C4-2B (cell line): ENCODE data around the gene BTNL3.

Source experiments
- H3K27ac ChIP-seq: fragments of 450-650 bp; 2 replicates; pipeline ENCODE4 v1.5.1; 2017
- ZFX ChIP-seq: fragments of 450-650 bp; IDR thresholded peaks from 2 replicates; pipeline ENCODE4 v1.6.1; 2017
- TF ChIP-seq, protein P1 (sequence below): fragments of 450-650 bp; conservative IDR thresholded peaks from 2 replicates; pipeline ENCODE4 v1.5.1; 2017; ENCODE audit warnings: mild to moderate bottlenecking

The BTNL3 gene

DNA sequence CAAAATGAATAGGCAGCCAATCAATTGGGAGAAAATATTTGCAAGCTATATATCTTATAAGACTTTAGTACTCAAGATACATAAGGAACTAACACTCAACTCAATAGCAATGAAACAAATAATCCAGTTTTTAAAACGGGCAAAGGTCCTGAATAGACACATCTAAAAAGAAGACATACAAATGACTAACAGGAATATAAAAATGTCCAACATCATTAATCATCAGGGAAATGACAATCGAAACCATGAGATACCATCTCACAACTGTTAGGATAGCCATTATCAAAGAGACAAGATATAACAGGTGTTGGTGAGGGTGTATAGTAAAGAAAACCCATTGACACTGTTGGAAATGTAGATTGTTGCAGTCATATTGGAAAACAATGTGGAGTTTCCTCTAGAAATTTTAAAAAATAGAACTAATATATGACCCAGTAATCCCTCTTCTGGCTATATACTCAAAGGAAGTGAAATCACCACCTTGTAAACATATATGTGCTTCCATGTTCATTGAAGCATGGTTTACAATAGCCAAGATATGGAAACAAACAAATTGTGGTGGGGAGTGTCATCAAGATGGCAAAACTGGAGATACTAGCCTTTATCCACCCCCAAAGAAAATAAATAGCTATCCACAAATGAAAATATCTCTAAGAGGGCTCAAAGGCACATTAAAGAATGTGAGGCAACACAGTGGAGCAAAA lies 13.9 kb upstream of the BTNL3 start:
- no peak overlapping the region for H3K27ac ChIP-seq

DNA sequence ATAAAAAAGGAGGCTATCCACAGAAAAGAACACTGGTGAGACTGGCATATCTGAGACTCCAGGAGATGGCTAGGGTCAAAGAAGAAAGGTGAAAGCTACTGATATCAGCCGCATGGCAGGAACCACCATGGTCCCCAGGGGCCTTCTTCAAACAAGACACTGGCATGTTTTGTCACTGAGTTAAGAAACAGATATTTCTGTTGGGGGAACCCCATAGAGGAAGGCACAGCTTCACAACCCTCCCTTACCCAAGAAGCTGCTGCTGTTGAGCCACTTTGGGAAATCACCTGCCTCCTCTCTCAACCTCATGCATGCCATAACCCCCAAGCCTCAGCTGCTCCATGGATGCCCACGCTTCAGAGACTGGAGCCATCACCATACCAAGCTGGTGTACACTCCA lies 13.3 kb upstream of the BTNL3 start:
- TF ChIP-seq ZFX, result no peak
- H3K27ac ChIP-seq, result no peak overlapping the region

More for the DNA sequence above, 13.9 kb upstream of the BTNL3 start:
- TF ChIP-seq, protein P1, sequence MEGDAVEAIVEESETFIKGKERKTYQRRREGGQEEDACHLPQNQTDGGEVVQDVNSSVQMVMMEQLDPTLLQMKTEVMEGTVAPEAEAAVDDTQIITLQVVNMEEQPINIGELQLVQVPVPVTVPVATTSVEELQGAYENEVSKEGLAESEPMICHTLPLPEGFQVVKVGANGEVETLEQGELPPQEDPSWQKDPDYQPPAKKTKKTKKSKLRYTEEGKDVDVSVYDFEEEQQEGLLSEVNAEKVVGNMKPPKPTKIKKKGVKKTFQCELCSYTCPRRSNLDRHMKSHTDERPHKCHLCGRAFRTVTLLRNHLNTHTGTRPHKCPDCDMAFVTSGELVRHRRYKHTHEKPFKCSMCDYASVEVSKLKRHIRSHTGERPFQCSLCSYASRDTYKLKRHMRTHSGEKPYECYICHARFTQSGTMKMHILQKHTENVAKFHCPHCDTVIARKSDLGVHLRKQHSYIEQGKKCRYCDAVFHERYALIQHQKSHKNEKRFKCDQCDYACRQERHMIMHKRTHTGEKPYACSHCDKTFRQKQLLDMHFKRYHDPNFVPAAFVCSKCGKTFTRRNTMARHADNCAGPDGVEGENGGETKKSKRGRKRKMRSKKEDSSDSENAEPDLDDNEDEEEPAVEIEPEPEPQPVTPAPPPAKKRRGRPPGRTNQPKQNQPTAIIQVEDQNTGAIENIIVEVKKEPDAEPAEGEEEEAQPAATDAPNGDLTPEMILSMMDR, result no peak
- no peak for TF ChIP-seq ZFX

- TF ChIP-seq ZFX, result no peak
- TF ChIP-seq, protein P1, result no peak
- no peak overlapping the region for H3K27ac ChIP-seq
These were observed 12.1 kb upstream of the BTNL3 start for GRCh38 chr5:180976518-180976917.

DNA sequence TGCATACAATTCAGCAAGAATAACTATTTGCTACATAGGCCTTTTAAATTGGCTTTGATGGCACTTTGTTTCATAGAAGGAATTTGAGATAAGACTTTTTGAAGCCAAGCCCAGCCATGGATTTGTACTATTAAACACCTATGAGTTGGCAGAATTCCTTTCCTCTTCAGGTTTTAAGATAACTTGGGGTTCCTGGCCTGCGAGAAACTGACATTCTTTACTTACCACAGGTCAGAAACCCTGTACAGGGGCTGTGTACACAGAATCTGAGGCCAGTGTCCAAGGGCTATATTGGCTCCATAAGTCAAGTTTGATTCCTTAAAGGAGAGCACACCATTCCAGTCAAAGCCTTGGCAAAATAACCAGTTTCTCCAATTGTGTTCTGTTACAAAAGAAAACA lies 10.8 kb upstream of the BTNL3 start:
- TF ChIP-seq, protein P1, result no peak
- no peak for TF ChIP-seq ZFX
- no peak overlapping the region for H3K27ac ChIP-seq

DNA sequence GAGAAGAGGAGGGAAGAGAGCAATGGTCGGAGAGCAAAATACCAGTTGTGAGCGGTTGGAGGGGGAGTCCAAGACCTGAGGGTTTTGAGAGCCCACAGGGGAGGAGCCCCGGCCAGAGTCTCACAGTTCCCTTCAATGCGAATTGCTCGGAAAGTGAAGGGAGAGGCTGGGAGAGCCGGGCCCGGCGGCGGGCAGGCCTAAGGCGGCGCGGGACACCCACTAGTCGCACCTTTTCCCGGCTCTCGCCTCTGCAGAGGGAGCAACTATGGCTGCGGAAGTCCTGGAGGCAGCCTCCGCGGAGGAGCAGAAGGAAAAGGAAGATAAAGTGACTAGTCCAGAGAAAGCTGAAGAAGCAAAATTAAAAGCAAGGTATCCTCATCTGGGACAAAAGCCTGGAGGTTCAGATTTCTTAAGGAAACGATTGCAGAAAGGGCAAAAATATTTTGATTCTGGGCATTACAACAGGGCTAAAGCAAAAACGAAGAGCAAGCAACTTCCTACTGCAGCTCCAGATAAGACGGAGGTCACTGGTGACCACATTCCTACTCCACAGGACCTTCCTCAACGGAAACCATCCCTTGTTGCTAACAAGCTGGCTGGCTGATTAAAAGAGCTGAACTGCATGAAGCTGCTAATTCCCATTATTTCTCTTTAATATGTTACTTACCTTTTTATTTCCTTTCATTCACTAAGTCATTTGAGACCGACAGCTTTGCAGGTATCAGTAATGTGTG lies 6.5 kb upstream of the BTNL3 start:
- no peak for TF ChIP-seq ZFX
- TF ChIP-seq, protein P1, result no peak
- no peak overlapping the region for H3K27ac ChIP-seq

GRCh38 chr5:180988016-180988415 lies 630 bp upstream of the BTNL3 start:
- TF ChIP-seq, protein P1, result no peak
- no peak for TF ChIP-seq ZFX
- H3K27ac ChIP-seq, result no peak overlapping the region

- no peak overlapping the region for H3K27ac ChIP-seq
- TF ChIP-seq, protein P1, result no peak
- TF ChIP-seq ZFX, result no peak
These were observed 1.6 kb downstream of the BTNL3 start for GRCh38 chr5:180990086-180990881.
